Central memory CD4-positive, alpha-beta T cell (primary cell): Measurements from ENCODE around the gene TSPAN18.

Source experiments
- DNase-seq: peaks from one replicate; pipeline ENCODE4 v3.0.0; 2022

TSPAN18 gene

DNA sequence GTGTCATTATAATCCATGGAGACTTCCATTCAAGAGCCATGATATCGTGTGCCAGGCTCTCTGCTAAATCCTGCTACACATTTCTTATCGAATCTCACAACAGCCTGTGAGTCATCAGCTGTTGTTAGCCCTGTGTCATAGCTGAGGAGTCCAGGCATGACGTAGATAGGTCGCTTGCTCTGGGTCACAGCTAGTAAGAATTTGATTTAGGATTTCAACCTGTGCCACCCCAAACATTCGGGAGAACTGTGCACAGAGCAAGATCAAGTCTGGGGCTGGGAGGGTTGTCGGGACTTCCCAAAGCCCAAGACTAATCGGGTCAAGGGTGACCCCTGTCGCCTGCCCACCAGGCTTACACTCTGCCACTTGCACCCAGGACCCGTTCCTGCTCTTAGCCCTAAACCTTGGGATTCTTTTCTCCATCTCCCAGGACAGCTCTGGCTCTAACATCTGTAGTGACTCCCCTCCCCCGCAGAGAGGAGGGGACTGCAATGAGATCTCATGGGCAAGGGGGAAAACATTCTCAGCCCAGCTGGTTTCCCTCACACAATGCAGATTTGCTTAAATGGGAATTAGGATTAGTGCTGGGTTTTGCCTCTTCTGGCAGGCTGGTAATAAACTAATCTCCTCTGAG, 34.3 kb downstream of the TSPAN18 start:
- no peak for DNase-seq

DNA sequence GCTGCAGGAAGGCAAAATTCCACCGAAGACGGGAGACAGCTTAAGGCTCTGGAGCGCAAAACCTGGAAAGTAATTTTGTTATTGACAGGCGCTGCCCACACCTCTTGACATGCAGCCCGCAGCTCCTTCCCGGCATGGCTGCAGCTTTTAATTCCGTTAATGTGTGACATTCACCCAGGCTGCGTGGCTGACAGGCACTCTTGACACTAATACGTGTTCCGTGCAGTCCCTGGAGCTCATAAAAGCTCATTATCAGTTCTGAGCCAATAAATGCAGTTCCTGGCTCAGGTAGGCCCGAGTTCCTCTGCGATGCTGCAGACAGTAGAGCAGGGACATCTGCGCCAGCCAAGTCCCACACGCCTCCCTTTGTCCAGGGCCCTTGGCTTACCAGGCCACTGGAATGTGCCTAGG, 34.8 kb downstream of the TSPAN18 start:
- no peak for DNase-seq

DNA sequence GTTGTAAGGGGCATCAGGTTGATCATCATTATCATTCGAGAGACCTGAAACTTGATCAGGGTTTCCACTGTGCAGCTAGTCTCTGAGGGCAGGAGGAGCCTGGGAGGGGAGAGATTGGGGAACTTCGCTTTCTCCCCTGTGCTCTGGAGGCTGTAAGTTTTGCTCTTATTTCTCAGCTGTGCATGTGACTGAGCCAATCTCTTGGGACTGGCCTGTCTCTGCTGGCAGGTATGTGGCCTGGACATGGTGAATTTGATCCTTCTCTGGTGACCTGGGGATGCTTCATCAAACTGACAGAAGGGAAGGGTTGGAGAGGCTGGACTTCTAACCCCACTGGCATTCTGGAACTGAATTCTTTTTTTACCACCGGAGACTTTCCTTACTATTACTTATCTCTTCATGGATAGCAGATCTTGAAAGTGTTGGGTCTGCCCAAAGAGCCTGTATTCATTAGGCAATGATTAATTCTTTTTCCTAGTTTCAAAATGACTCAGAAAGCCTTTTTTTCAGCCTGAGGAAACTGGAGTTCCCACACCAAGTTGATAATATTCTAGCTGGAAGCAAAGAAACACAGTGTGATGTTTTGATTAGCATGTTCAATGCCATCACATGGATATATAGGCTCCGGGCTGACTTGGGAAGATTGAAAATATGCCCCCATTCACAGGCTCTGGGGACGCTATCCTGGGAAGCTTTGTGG, 36.5 kb downstream of the TSPAN18 start:
- no peak for DNase-seq

GRCh38 chr11:44764583-44764982, 37.8 kb downstream of the TSPAN18 start:
- no peak for DNase-seq

DNA sequence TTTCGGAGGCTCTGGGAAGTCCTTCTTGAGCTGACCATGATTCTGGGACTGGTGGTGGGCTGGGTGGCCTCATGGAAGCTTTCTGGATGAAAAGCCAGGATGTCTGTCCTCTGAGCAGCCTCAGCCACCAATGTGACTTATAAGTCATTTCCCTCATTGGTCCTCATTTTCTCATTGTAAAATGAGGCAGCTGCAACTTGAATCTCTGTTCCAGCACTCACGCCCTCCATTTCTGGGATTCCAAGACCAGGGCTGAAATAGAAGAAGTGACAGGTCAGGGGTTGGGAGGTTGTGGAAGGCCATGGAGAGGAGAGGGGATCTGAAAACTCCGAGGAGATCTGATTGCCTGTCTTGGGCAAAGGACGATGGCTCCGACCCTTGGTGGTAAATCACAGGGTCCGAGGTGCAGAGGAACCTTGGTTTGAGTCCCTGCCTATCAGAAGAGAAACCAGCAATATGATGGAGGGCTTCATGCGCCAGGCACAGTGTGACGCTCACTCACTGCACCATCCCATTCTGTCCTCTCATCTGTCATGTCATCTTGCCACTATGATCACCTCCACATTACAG, 38.3 kb downstream of the TSPAN18 start:
- no peak for DNase-seq

GRCh38 chr11:44765676-44766075, 38.9 kb downstream of the TSPAN18 start:
- no peak for DNase-seq

DNA sequence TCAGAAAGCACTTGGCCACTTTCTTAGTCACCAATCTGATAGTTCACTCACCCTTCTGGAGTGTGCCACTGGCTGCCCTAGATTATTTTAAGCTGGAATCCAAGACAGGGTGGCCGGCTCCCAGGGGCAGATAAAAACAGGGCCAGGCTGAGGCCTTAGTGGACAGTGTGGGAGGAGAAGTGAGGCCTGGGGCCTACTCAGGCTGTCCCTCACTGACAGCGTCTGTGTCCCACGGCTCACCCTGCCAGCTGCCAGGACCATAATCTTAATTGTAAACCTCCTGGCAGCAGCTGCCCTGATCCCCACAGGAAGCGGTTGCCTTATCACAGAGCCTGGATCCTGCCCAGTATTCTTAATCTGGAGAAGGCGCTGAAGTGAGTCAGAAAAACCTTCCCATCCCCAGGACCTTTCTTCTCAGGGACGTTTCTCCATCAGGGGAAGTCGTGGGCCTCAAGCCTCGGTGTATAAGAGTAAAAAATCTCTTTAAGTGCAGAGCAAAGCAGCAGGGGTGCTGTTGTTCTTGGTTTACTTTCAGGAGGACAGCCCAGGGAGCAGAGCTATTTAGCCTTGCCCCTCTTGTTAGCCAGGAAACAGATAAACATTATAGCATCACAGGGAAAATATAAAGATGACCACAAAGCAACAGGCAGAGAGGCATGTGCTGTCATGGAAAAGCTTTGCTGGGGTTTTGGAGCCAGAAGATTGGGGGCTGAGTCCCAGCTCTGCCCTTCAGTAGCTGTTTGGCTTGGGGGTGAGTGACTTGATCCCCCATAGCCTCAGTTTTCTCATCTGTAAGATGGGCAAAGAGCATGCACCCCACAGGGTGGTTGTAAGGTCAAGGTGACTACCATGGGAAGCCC, 39.6 kb downstream of the TSPAN18 start:
- DNase-seq = no peak

DNA sequence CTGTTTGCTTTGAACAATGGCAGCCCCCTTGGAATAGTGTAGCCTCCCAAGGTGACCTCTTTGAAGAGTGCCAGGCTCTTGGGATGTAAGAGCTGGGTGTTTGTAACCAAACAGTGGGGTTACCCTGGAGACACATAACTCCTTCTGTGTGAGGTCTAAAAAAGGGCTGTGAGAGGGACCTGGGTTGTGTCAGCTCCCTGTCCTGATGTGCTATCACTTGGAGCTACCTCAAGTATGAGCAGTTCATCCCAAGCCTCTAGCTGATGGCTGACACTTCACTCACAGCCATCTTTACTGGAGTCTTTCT, 40.2 kb downstream of the TSPAN18 start:
- no peak for DNase-seq

DNA sequence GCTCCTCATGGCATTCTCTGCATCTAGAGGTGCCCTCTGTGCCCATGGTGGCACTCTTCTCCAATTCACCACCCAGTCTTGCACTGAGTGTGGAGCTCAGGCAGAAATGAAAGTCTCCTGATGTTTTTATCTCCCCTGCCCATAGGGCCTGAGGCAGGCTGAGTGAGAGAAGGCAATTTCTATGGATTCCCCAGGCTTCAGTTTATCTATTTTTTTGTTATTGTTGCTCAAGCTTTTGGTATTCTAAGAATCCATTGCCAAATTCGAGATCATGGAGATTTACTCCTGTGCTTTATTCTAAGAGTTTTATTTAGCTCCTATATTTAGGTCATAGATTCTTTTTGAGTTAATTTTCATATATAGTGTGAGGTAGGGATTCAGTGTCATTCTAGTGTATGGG, 40.7 kb downstream of the TSPAN18 start:
- DNase-seq = no peak

DNA sequence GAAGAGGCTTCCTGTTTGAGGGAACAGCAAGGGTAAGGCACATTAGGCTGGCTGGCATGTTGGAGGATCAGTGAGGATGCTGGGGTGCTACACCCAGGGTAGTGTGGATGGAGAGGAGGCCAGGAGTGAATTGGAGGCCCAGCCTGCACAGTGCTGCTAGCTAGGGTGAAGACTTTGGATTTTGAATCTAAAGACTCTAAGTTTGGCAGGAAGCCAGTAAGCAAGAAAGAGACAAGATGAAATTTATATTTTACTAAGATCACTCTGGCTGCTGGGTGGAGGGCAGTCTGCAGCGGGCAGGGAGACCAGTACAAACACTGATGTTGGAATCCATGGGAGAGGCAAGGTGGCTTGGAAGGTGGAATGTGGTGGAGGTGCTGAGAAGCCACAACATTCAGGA, 43.6 kb downstream of the TSPAN18 start:
- DNase-seq = no peak

DNA sequence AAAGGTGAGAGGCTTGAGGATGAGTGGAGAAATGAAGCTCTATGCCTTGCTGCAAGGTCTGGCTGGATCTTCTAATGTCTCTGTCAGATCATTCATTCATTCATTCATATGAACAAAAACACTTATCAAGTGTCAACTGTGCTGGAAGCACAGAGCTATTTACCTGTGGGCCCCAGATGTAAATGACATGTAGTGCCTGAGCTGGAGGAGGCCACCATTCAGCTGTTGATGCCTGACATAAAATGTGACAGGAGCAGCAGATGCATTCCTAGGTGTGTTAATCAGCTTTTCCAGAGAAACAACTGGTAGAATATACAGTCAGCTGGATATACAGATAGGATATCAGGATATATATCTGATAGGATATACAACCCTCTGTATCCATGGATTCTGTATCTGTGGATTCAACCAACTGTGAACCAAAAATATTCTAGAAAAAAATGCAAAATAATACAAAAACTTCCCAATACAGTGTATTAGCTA, 44.5 kb downstream of the TSPAN18 start:
- no peak for DNase-seq

DNA sequence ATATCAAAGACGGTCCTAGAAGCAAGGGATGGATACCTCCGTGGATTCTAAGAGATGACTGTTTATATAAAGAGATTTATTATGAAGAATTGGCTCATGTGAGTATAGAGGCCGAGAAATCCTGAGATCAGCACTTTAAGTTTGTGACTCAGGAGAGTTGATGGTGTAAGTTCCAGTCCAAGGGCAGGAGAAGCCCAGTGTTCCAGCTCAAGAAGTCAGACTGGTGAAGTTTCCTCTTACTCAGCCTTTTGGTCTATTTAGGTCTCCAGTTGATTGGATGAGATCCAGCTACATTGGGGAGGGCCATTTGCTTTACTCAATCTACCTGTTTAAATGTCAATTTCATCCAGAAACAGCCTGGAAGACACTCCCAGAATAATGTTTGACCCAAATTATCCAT, 45.1 kb downstream of the TSPAN18 start:
- no peak for DNase-seq

GRCh38 chr11:44773351-44773965, 46.7 kb downstream of the TSPAN18 start:
- no peak for DNase-seq

DNA sequence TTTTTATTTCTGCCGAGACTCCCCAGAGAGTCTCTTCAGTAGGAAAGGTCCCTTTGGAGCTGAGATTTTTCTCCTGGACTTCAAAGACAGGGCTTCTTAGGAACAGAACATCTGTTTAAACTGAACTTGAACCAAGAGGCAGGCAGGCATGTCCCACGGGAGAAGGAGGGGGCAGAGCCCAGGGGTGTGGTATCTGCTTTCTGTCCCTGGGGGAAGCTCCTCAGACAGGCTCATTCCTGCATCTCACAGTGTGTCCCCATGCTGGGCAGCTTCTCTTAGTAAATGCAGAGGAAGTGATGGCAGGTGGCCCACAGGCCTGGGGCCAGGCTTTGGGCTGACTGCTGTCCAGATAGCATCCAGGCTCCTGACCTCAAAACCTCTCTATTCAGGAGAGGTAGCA, 47.3 kb downstream of the TSPAN18 start:
- no peak for DNase-seq

DNA sequence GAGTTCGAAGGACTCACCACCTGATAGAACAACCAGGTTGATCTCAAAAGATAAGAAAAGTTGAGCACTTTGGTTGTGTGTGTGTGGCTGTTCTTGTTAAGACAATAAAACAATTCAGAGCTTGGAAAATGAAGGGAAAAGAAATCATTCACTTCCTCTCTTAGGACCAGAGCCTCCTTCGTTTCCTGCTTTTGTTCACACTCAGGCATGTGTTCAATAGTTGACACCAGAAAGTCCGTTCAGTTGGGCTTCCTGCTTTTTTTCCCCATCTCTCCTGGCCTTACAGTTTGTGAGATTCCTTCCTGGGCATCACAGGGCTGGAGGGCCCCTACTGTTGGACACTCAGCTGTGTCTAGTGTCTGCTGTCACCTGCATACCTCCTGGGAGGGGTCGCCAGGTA, 48.0 kb downstream of the TSPAN18 start:
- no peak for DNase-seq

DNA sequence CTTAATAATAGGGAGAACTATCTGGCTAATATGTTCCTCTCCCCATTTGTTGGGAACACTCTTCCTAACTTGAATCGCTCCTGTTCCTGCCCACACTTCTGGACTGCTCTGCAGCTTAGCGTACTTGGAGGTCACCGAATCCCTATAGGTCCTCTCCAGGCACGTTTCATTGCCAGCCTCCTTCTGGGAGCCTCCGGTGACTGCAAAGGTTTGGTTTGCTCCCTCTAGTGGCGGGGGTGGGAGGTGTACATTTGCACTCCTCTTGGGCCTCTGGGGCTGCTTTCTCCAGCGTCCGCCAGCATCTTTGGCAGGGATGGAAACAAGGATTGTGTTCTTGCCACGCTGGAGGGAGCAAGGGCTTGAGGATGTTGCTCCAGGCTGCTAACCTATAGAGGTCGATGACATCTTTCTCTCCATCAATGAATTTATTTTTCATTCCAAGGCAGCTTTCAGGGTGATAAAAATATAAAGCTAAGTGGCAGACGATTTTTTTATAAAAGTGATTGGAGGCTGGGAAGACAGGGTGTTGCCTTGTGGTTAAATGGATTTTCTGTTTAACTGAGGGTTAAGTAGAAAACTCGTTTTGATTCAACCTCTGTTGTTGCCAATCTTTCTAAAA, 48.7 kb downstream of the TSPAN18 start:
- DNase-seq = peak; percentile 53

DNA sequence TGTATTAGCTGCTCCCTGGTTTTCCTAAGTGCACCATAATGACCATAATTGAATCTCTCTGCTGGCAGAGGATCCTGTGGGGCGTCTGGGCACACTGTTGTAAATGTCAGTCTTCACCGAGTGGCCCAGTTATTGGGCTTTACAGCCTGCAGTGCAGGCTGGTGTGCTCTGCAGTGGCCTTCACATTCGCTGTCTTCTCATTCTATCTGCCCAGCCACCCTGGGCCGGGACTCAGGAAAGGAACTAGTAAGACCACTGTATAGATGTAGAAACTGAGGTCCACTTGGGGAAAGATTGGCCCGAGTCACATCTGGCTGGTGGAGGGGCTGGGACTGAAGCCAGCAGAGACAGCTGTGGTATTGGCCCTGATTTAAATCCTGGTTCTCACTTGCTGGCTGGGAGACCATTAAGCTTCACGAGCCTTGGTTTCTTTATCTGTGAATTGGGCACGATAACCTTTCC, 49.3 kb downstream of the TSPAN18 start:
- DNase-seq = no peak

DNA sequence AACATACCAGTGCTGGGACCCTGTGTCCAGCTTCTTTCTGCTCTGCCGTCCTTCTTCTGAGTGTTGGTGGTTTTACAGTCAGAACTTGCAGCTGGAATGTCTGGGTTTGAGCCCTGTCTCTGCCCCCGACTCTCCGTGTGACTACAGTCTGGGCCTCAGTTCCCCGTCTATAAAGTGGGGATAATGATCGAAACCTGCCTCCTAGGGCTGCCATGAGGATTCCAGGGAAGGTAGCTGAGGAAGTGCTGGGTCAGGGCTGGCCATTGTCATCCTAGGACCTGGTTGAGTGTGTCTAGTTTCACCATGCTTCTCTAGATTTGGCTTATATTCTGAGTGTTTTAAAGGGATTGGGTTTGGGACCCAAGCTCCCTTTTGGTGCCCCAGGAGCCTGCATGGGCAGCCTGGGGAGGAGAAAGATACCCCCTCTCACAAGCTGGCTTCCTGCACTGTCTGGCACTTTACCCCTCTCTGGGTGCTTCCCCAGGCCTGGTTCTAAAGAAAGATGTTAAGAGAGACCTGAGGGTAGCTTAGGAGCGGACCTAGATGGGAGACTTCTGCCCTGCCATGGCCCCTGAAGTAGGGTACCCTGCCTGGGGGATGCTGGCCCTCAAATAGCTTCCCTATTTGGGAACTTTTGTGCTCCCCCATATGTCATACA, 49.9 kb downstream of the TSPAN18 start:
- DNase-seq = no peak

DNA sequence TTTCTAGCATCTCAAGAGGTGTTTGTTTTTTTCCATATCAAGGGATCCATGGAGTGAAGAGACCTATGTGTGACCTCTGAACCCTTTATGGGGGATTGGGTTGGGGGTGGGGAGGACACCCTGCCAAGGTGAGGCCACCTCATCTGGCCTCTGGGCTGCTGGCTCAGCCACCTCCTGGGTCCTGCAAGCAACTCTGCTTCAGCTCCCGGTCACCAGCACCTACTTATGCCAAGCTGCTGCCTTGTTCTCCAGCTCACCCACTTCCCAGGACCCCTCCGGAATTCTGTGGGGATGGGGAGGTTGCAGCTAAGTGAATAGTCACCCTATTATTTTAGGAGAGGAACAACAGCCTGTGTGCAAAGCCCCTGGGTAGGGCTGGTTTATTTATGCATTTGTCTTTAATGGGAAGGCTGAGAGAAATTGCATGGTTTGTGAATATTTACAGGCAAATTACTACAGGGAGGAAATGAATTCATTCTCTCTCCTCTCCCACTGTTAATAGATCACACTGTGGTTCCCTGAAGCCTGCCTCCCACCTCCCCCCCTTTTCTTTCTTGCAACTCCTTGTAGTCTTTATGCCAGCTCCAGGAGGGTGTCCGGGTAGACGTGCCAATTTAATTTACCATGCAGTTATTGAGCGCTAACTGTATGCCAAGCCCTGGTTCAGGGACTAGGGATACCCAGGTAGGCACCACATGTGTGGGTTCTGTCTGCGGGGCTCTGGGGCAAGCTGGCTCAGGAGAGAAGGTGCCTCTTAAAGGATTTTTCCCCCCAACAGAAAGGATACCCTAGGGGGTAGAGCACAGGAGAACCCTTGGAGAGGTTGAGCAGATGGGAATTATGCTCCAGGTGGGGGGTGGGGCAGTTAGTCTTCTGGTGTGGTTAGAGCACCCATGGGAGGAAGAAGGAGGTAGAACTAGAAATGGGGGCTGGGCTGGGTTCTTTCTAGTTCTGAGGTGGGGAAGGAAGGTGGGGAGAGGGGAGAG, 50.7 kb downstream of the TSPAN18 start:
- no peak for DNase-seq
